Heart left ventricle (tissue), 16 donors: ENCODE measurements around the gene SLIT1. TPM values are rescaled to one million over a fixed set of nuclear protein-coding genes. Genes with fewer than 3 reads are reported as not detected.

Experiments used
- ATAC-seq, 4 donors: fragments of 200-7000 bp; cut with Tn5 transposase; one replicate each; pipeline ENCODE4 v1.9.1; 2020 to 2022; ENCODE audit warnings: moderate library complexity in 4 of 4, mild to moderate bottlenecking in 3 of 4, moderate number of reproducible peaks in 1 of 4
- DNase-seq, 5 donors: peaks; one replicate each; pipeline ENCODE4 v3.0.0-alpha.2; 2020
- H3K27ac ChIP-seq, 12 donors: fragments of 200-600 bp; sonication (generic) in 4 of 12; one replicate each; pipeline versions ENCODE4 v1.5.0 to v1.8.0; 2016 to 2022; ENCODE audit warnings: mild to moderate bottlenecking in 2 of 12
- H3K27me3 ChIP-seq, 9 donors: fragments of 200-600 bp; sonication (generic) in 2 of 9; one replicate each; pipeline versions ENCODE4 v1.5.1 to v1.8.0; 2016 to 2022; ENCODE audit warnings: mild to moderate bottlenecking in 3 of 9
- H3K36me3 ChIP-seq, 9 donors: fragments of 200-600 bp; sonication (generic) in 2 of 9; one replicate each; pipeline versions ENCODE4 v1.5.0 to v1.8.0; 2018 to 2022; ENCODE audit warnings: mild to moderate bottlenecking in 2 of 9
- H3K4me1 ChIP-seq, 12 donors: fragments of 200-600 bp; sonication (generic) in 4 of 12; one replicate each; pipeline versions ENCODE4 v1.5.0 to v1.8.0; 2016 to 2022; ENCODE audit warnings: mild to moderate bottlenecking in 3 of 12
- H3K4me3 ChIP-seq, 12 donors: fragments of 200-600 bp; sonication (generic) in 4 of 12; one replicate each; pipeline versions ENCODE4 v1.5.0 to v1.8.0; 2017 to 2022; ENCODE audit warnings: mild to moderate bottlenecking in 9 of 12, moderate library complexity in 4 of 12
- H3K9me3 ChIP-seq, 12 donors: fragments of 200-600 bp; sonication (generic) in 4 of 12; one replicate each; pipeline versions ENCODE4 v1.5.0 to v1.8.0; 2016 to 2022; ENCODE audit warnings: mild to moderate bottlenecking in 1 of 12
- POLR2A ChIP-seq, 2 donors: fragments of 450-650 bp; IDR thresholded peaks; one replicate each; pipeline ENCODE4 v1.6.1; 2017; ENCODE audit warnings: antibody characterized with exemption in 2 of 2, mild to moderate bottlenecking in 2 of 2, moderate library complexity in 2 of 2
- WGBS, 4 donors: extraction: QIAGEN DNeasy Blood & Tissue Kit in 2 of 4; methylation state at CpG; one replicate each; pipeline versions ENCODE4 v1.1.5 to v1.1.7; 2013 to 2018; 5-methylcytosine and 5-hydroxymethylcytosine counted together
- intact Hi-C, 10 donors: fragments of 100-400 bp; cut with DNase I; formaldehyde crosslinking; loops; one replicate each; pipeline versions ENCODE4 v1.11.1 to v1.14.2; 2022
- polyA plus RNA-seq, 2 donors: library from polyadenylated mRNA; stranded (reverse); fragments of 200-250 nt; gene quantifications; one replicate each; pipeline ENCODE4 v1.2.3, GENCODE V29; 2013
- total RNA-seq, 9 donors: library from RNA; depleted of rRNA in 2 of 9; stranded (reverse); fragments of >200 nt in 2 of 9; fragmentation: NEBNext Ultra II Directional in 3 of 9; extraction: Animal tissue kit (Norgen Biotek cat#: 25700) in 3 of 9; gene quantifications; one replicate each; pipeline versions ENCODE4 v1.1.0 to v1.2.4, GENCODE V29; 2016 to 2023
- TF ChIP-seq, protein P1 (sequence below), 12 donors: fragments of 200-600 bp; sonication (generic) in 4 of 12; IDR thresholded peaks; one replicate each; pipeline versions ENCODE4 v1.5.0 to v1.8.0; 2018 to 2022; ENCODE audit warnings: antibody characterized with exemption in 12 of 12, mild to moderate bottlenecking in 5 of 12
- donor health status: ischemic (EF 13 %, LVEDD 7.1; RV severe dilation, severe dysfunction).
- donor health status: healthy with polysubstance abuse.
- donor health status: DM: no; HTN: yes; CAD: no.
- donor health status: DM: no; HTN: no; CAD: no.
- donor health status: ischemic (EF 25% LVEDD 6.9; RV normal size, moderate dysfunction).
- donor health status: ischemic (EF 25% LVEDD 5.7; RV mildly dilated, moderate dysfunction).
- donor health status: healthy.
- donor health status: DM: yes; HTN: yes; CAD: no.
- donor health status: ischemic (EF 35%, LVEDD 5.7; RV mildly dilated, moderate dysfunction).
- donor health status: nonischemic (EF 11% LVEDD 7.7; RV severe dilation, severe dysfunction).
- donor health status: DM: yes; HTN: yes; CAD: no.
- donor health status: PGD.
- donor health status: ischemic (EF 29% LVEDD 5.4; RV normal size, mild dysfunction).
- donor health status: nonischemic (EF 23%, LVEDD 6.1; RV moderate dilation, normal function).

SLIT1 gene
- total and polyA plus RNA-seq, 11 donors: 0.04 to 0.61 (median 0.12) TPM

DNA sequence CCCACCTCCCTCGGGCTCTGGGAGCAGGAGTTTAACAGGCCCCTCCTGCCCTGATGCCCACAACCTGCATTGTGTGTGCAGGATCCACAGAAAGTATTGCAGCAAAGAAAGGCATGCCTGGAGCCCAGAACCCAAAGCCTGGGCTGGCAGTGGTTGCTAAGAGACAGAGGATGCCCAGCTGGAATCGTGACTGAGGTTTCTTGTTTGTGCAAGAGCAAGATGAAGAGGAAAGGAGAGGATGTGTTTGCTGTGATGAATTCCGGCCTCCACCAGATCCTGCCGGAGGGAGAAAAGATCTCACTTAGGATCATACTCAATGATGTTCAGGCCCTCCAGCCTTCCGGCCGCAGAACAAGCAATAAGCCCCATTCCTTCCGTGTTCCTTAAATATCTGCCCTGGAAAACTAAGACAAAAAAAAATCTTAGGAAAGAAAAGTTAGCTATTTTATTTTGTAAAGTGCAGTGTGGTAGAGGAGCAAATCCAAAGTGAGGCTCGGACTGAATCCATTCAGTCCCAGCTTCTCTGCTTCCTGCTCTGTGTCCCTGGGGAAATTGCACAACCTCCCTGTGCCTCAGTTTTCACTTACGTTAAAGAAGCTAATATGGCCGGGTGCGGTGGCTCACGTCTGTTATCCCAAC lies 57.1 kb downstream of the SLIT1 start:
- Histone ChIP-seq H3K27ac (no peak overlapping the region), H3K4me3 (no peak overlapping the region), H3K36me3 (no peaks in the 10 kb centered on the region), H3K4me1 (peaks cover 0 to 12% (median 0%) of the 10 kb centered on the region in 12 donors), H3K9me3 (no peaks in the 10 kb centered on the region), H3K27me3 (peaks cover 0 to 12% (median 0%) of the 10 kb centered on the region in 9 donors)
- intact Hi-C loops: no loop called here
- 59 to 76% (median 68%) methylated on average over 11 to 12 of the region's 12 CpGs for WGBS, 4 donors
- ATAC-seq (no peak), DNase-seq (no peak)
- no peak for TF ChIP-seq POLR2A (IDR thresholded peaks at IDR 0.05)
- TF ChIP-seq, protein P1, sequence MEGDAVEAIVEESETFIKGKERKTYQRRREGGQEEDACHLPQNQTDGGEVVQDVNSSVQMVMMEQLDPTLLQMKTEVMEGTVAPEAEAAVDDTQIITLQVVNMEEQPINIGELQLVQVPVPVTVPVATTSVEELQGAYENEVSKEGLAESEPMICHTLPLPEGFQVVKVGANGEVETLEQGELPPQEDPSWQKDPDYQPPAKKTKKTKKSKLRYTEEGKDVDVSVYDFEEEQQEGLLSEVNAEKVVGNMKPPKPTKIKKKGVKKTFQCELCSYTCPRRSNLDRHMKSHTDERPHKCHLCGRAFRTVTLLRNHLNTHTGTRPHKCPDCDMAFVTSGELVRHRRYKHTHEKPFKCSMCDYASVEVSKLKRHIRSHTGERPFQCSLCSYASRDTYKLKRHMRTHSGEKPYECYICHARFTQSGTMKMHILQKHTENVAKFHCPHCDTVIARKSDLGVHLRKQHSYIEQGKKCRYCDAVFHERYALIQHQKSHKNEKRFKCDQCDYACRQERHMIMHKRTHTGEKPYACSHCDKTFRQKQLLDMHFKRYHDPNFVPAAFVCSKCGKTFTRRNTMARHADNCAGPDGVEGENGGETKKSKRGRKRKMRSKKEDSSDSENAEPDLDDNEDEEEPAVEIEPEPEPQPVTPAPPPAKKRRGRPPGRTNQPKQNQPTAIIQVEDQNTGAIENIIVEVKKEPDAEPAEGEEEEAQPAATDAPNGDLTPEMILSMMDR (IDR thresholded peaks at IDR 0.05): no peak

DNA sequence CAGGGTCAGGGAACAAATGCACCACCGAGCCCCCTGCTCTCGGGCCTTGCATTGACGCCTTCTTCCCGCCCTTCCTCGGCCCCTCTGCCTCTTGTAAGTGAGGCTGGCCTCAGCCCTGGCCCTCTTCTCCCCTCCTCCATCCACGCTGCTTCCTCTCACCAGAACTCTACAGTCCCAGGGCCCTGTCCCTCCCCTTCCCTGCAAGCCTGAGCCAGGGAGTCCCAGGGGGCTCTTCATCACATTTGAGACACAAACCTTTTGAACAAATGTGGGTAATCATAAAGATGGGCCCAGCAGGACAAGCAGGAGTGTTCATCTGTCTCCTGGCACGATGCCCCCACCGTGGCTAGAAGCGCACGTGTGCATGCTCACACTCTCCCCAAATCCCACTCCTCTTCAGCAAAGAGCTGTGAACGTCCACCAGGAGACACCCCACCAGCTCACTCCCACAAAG lies 57.7 kb downstream of the SLIT1 start:
- no peak for ATAC-seq
- intact Hi-C loops: no loop called here
- no peak for DNase-seq
- no peaks in the 10 kb centered on the region for H3K36me3 ChIP-seq
- peaks cover 0 to 12% (median 0%) of the 10 kb centered on the region in 12 donors for H3K4me1 ChIP-seq
- H3K4me3 ChIP-seq: no peak overlapping the region
- TF ChIP-seq, protein P1 (IDR thresholded peaks at IDR 0.05): no peak
- no peak for TF ChIP-seq POLR2A (IDR thresholded peaks at IDR 0.05)
- WGBS, 4 donors: 67 to 72% (median 70%) methylated on average over 11 of the region's 11 CpGs
- H3K9me3 ChIP-seq: no peaks in the 10 kb centered on the region
- H3K27me3 ChIP-seq: peaks cover 0 to 12% (median 0%) of the 10 kb centered on the region in 9 donors
- no peak overlapping the region for H3K27ac ChIP-seq

- TF ChIP-seq POLR2A (IDR thresholded peaks at IDR 0.05): no peak
- ATAC-seq (no peak), DNase-seq (no peak)
- H3K27me3 ChIP-seq: peaks cover 0 to 12% (median 0%) of the 10 kb centered on the region in 9 donors
- H3K9me3 ChIP-seq: no peaks in the 10 kb centered on the region
- peaks cover 0 to 12% (median 0%) of the 10 kb centered on the region in 12 donors for H3K4me1 ChIP-seq
- H3K36me3 ChIP-seq: no peaks in the 10 kb centered on the region
- no peak overlapping the region for H3K4me3 ChIP-seq
- WGBS, 4 donors: 76 to 92% (median 85%) methylated on average over 6 to 7 of the region's 7 CpGs
- intact Hi-C loops: no loop called here
- H3K27ac ChIP-seq: no peak overlapping the region
These were observed 58.2 kb downstream of the SLIT1 start for GRCh38 chr10:97127509-97127908.

GRCh38 chr10:97124211-97124610 lies 61.5 kb downstream of the SLIT1 start:
- Histone ChIP-seq H3K4me1 (no peaks in the 10 kb centered on the region), H3K36me3 (no peaks in the 10 kb centered on the region), H3K27ac (no peak overlapping the region), H3K9me3 (no peaks in the 10 kb centered on the region), H3K27me3 (peaks cover 0 to 14% (median 0%) of the 10 kb centered on the region in 9 donors), H3K4me3 (no peak overlapping the region)
- TF ChIP-seq, protein P1 (IDR thresholded peaks at IDR 0.05): no peak
- TF ChIP-seq POLR2A (IDR thresholded peaks at IDR 0.05): no peak
- ATAC-seq: no peak
- intact Hi-C loops: no loop called here
- WGBS, 4 donors: 69 to 94% (median 80%) methylated on average over 5 of the region's 5 CpGs
- DNase-seq: no peak
